Stomach (tissue), 4 donors: ENCODE measurements around the gene LGI1.

ENCODE experiments used
- POLR2A ChIP-seq, 4 donors: fragments of 450-650 bp; IDR thresholded peaks; one replicate each; pipeline ENCODE4 v1.6.1; 2016; ENCODE audit warnings: antibody characterized with exemption in 4 of 4, control low read depth in 2 of 4, mild to moderate bottlenecking in 1 of 4, moderate library complexity in 1 of 4
- POLR2AphosphoS5 ChIP-seq, 3 donors: sonication (generic); formaldehyde crosslinking; IDR thresholded peaks; one replicate each; pipeline ENCODE4 v1.6.1; 2016; ENCODE audit warnings: antibody characterized with exemption in 3 of 3
- TF ChIP-seq, protein P1 (sequence below), 7 experiments: fragments of 450-650 bp in 4 of 7; fragments of 200-600 bp in 3 of 7; sonication (generic) in 3 of 7; IDR thresholded peaks; one replicate each; pipeline ENCODE4 v1.5.1; 2016 to 2019; ENCODE audit warnings: antibody characterized with exemption in 7 of 7, control low read depth in 2 of 7, mild to moderate bottlenecking in 1 of 7

DNA sequence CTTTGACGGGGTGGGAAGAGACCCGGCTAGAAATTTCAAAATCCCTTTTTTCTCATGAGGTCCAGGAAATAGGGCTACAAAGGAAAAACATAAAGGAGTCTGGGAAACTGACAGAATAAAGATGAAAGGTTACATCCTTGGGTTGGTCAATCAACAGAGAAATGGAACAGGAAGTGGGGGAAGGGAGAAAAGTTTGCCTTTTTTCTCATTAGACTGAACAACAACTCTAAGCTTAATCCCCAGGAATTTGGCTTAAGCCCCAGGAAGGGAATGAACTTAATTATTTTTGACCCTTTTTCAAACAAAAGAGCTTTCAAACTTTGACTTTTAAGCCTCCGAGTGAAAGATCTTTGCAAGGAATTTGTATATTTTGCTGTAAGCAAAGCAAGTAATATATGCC, 32.7 kb downstream of the LGI1 start:
- TF ChIP-seq, protein P1, sequence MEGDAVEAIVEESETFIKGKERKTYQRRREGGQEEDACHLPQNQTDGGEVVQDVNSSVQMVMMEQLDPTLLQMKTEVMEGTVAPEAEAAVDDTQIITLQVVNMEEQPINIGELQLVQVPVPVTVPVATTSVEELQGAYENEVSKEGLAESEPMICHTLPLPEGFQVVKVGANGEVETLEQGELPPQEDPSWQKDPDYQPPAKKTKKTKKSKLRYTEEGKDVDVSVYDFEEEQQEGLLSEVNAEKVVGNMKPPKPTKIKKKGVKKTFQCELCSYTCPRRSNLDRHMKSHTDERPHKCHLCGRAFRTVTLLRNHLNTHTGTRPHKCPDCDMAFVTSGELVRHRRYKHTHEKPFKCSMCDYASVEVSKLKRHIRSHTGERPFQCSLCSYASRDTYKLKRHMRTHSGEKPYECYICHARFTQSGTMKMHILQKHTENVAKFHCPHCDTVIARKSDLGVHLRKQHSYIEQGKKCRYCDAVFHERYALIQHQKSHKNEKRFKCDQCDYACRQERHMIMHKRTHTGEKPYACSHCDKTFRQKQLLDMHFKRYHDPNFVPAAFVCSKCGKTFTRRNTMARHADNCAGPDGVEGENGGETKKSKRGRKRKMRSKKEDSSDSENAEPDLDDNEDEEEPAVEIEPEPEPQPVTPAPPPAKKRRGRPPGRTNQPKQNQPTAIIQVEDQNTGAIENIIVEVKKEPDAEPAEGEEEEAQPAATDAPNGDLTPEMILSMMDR (IDR thresholded peaks at IDR 0.05), result no peak
- TF ChIP-seq POLR2A (IDR thresholded peaks at IDR 0.05) (no peak), POLR2AphosphoS5 (IDR thresholded peaks at IDR 0.05) (no peak)
